OCI-M1 (cell line): ENCODE results near the gene IL23R.

Experiments used
- DNase-seq: peaks from one replicate; lab custom pipeline; 2025; lab: John Stamatoyannopoulos, UW

The IL23R gene

GRCh38 chr1:67307251-67308060 lies 141.2 kb downstream of the IL23R start, which contains the start of gene IL12RB2:
Gene IL12RB2, plus strand, starts transcription at chr1:67307873. Its CDS starts 12,496 bp downstream, at chr1:67320369.
- DNase-seq, result no peak

- no peak for DNase-seq
Observed at GRCh38 chr1:67308136-67308535, 141.9 kb downstream of the IL23R start.
